ENCODE results near the gene CATSPERZ. TPM values are rescaled to one million over a fixed set of nuclear protein-coding genes. Genes with fewer than 3 reads are reported as not detected.

The CATSPERZ gene
- total RNA-seq, 2 donors from 2014 or later = 0.53 to 1.1 TPM

- Mint-ChIP-seq H3K4me1 (ENCODE audit: low read depth) (peaks cover 3% of the 10 kb centered on the region), H3K36me3 (ENCODE audit: insufficient read depth in 2 of 2) (peaks cover 2 to 5% of the 10 kb centered on the region in 2 donors), H3K27me3 (ENCODE audit: low read depth) (peaks cover 77% of the 10 kb centered on the region), H3K9me3 (no peaks in the 10 kb centered on the region), H3K4me3 (no peak overlapping the region), H3K27ac (no peak overlapping the region)
- no peak for DNase-seq
- ATAC-seq (replicated peaks in 1 of 2) = no peak
Measured at GRCh38 chr11:64294774-64295173, 5.4 kb upstream of the CATSPERZ start.

DNA sequence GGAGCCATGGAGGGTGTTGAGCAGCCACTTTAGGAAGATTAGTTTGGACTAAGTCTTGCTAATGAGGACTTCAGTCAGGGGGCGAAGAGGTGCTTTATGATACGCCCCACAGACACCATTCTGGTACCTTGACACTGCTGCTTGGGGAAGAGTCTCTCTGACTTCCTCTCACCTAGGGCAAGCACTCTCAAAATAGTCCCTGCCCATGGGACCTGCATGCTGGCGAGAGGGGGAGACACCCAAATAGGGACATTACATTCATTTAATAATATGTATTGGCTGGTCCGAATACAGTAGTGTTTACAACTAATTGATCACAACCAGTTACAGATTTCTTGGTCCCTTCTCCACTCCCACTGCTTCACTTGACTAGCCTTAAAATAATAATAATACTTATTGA lies 4.4 kb upstream of the CATSPERZ start:
- H3K9me3 Mint-ChIP-seq = no peaks in the 10 kb centered on the region
- peaks cover 11% of the 10 kb centered on the region for H3K4me1 Mint-ChIP-seq (ENCODE audit: low read depth)
- DNase-seq = no peak
- ATAC-seq (replicated peaks in 1 of 2) = no peak
- H3K27ac Mint-ChIP-seq = no peak overlapping the region
- H3K4me3 Mint-ChIP-seq = no peak overlapping the region
- peaks cover under 1 to 2% of the 10 kb centered on the region in 2 donors for H3K36me3 Mint-ChIP-seq (ENCODE audit: insufficient read depth in 2 of 2)
- peaks cover 79% of the 10 kb centered on the region for H3K27me3 Mint-ChIP-seq (ENCODE audit: low read depth)

- ATAC-seq (replicated peaks in 1 of 2) (no peak), DNase-seq (no peak)
- Mint-ChIP-seq H3K4me1 (ENCODE audit: low read depth) (peaks cover 14% of the 10 kb centered on the region), H3K36me3 (ENCODE audit: insufficient read depth in 2 of 2) (no peaks in the 10 kb centered on the region), H3K27ac (no peak overlapping the region), H3K4me3 (no peak overlapping the region), H3K27me3 (ENCODE audit: low read depth) (peaks cover 81% of the 10 kb centered on the region), H3K9me3 (no peaks in the 10 kb centered on the region)
Measured at GRCh38 chr11:64296236-64296635, 3.9 kb upstream of the CATSPERZ start.

DNA sequence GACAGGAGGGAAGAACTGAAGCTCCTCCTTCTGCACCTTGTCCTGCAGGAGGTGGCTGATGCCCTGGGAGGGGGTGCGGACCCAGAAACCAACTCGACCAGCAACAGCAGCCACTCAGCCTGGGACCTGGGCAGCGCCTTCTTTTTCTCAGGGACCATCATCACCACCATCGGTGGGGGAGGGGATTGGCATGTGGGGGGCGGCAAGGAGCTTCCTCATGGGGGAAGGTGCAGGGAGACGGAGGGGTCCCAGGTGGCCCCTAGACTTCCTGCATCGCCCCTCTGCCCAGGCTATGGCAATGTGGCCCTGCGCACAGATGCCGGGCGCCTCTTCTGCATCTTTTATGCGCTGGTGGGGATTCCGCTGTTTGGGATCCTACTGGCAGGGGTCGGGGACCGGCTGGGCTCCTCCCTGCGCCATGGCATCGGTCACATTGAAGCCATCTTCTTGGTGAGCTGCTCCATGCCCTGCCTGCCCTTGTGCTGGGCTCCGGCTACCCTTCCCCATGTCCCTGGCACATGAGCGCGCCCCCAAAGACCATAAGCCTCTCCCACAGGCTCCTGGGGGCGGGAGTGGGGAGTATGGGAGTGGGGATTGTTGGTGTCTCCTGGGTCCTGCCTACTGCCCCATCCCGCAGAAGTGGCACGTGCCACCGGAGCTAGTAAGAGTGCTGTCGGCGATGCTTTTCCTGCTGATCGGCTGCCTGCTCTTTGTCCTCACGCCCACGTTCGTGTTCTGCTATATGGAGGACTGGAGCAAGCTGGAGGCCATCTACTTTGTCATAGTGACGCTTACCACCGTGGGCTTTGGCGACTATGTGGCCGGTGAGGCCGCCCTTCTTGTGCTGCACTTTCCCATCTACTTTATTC lies 3.1 kb upstream of the CATSPERZ start:
- Mint-ChIP-seq H3K27ac (no peak overlapping the region), H3K4me1 (ENCODE audit: low read depth) (peaks cover 14% of the 10 kb centered on the region), H3K4me3 (no peak overlapping the region), H3K27me3 (ENCODE audit: low read depth) (peaks cover 89% of the 10 kb centered on the region), H3K36me3 (ENCODE audit: insufficient read depth in 2 of 2) (no peaks in the 10 kb centered on the region), H3K9me3 (no peaks in the 10 kb centered on the region)
- DNase-seq = no peak
- ATAC-seq (replicated peaks in 1 of 2) = no peak

- no peak for ATAC-seq (replicated peaks in 1 of 2)
- no peak overlapping the region for H3K27ac Mint-ChIP-seq
- no peak for DNase-seq
- H3K9me3 Mint-ChIP-seq = no peaks in the 10 kb centered on the region
- H3K36me3 Mint-ChIP-seq (ENCODE audit: insufficient read depth in 2 of 2) = no peaks in the 10 kb centered on the region
- no peak overlapping the region for H3K4me3 Mint-ChIP-seq
- peaks cover 14% of the 10 kb centered on the region for H3K4me1 Mint-ChIP-seq (ENCODE audit: low read depth)
- peaks cover 87% of the 10 kb centered on the region for H3K27me3 Mint-ChIP-seq (ENCODE audit: low read depth)
Measured at GRCh38 chr11:64297699-64298358, 2.3 kb upstream of the CATSPERZ start.

DNA sequence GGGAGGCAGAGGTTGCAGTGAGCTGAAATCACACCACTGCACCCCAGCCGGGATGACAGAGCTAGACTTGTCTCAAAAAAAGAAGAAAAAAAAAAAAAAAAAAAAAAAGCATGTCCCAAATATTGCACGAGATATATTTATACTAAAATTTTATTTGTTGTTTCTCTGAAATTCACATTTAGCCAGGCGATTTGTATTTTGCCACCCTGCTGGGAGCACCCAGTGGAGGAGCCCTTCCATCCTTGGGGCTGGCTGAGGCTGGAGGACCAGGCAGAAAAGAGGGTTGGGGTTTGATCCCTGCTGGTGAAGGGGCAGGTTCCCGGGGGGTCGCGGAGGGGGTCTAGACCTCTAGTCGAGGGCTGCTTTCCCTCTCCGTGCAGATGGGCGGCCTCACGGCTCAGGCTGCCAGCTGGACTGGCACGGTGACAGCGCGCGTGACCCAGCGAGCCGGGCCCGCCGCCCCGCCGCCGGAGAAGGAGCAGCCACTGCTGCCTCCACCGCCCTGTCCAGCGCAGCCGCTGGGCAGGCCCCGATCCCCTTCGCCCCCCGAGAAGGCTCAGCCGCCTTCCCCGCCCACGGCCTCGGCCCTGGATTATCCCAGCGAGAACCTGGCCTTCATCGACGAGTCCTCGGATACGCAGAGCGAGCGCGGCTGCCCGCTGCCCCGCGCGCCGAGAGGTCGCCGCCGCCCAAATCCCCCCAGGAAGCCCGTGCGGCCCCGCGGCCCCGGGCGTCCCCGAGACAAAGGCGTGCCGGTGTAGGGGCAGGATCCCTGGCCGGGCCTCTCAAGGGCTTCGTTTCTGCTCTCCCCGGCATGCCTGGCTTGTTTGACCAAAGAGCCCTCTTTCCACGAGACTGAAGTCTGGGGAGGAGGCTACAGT lies 952 bp upstream of the CATSPERZ start:
- H3K27me3 Mint-ChIP-seq (ENCODE audit: low read depth) = peaks cover 74% of the 10 kb centered on the region
- no peaks in the 10 kb centered on the region for H3K9me3 Mint-ChIP-seq
- no peak for ATAC-seq (replicated peaks in 1 of 2)
- H3K4me1 Mint-ChIP-seq (ENCODE audit: low read depth) = peaks cover 27% of the 10 kb centered on the region
- no peak for DNase-seq
- peak overlapping the region; percentile 84 to 85 for H3K4me3 Mint-ChIP-seq
- no peaks in the 10 kb centered on the region for H3K36me3 Mint-ChIP-seq (ENCODE audit: insufficient read depth in 2 of 2)
- no peak overlapping the region for H3K27ac Mint-ChIP-seq

DNA sequence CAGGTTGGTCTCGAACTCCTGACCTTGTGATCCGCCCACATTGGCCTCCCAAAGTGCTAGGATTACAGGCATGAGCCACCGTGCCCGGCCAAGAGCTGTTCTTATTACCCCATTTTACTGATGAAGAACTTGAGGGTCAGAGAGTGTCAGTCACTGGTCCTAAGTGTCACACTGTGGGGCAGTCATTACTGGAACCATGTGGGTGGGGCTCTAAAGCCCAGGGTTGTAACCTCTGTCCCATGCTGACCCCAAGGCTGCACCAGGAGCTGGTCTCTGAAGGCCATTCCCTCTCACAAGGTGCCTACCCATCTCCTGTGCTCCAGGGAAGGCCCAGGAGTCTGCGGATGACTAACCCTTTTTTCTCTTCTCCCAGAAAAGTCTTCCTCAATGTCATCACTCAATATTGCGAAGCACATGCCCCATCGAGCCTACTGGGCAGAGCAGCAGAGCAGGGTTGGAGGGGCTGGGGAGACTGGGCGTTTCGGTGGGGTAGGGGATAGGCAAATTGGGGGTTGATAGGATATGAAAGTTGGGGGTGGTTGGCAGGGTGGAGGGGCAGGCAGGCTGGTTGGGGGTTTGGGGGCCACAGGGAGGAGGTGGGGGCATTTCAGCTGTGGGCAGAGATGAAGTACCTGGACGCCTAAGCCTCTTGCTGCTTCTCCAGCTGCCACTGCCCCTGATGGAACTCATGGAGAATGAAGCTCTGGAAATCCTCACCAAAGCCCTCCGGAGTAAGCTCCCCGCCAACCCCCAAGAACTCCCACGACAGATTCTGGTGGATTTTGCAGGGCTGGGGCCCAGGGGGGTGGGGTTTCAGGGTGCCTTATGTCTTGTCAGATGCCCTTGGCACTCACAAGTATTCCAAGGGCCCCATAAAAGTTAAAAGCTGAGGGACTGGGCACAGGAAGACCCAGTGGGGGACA lies 3.2 kb downstream of the CATSPERZ start:
- H3K27ac Mint-ChIP-seq = no peak overlapping the region
- DNase-seq = no peak
- no peaks in the 10 kb centered on the region for H3K9me3 Mint-ChIP-seq
- H3K36me3 Mint-ChIP-seq (ENCODE audit: insufficient read depth in 2 of 2) = peaks cover 0 to 10% of the 10 kb centered on the region in 2 donors
- ATAC-seq (replicated peaks in 1 of 2) = no peak
- H3K27me3 Mint-ChIP-seq (ENCODE audit: low read depth) = peaks cover 32% of the 10 kb centered on the region
- H3K4me3 Mint-ChIP-seq = peak overlapping the region in 1 of 2 donors; percentile 95
- peaks cover 51% of the 10 kb centered on the region for H3K4me1 Mint-ChIP-seq (ENCODE audit: low read depth)

DNA sequence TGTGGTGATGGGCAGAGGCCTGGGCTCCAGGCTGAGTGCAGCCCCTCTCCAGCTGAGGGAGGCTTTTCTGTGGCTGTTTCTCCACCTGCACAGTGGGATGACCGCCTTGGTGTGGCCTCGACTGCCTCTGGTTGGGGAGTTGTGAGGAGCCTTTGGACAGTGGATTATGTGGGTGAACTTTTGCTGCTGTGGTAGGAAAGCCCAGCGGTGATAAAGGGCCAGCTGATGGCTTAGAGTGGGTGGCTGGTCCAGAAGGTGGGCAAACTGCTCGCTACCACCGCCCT lies 3.8 kb downstream of the CATSPERZ start:
- H3K36me3 Mint-ChIP-seq (ENCODE audit: insufficient read depth in 2 of 2) = peaks cover 0 to 10% of the 10 kb centered on the region in 2 donors
- no peaks in the 10 kb centered on the region for H3K9me3 Mint-ChIP-seq
- H3K27me3 Mint-ChIP-seq (ENCODE audit: low read depth) = peaks cover 26% of the 10 kb centered on the region
- ATAC-seq (replicated peaks in 1 of 2) = no peak
- H3K4me1 Mint-ChIP-seq (ENCODE audit: low read depth) = peaks cover 51% of the 10 kb centered on the region
- no peak for DNase-seq
- peak overlapping the region; percentile 95 to 98 for H3K4me3 Mint-ChIP-seq
- H3K27ac Mint-ChIP-seq = no peak overlapping the region

GRCh38 chr11:64304316-64305072 lies 4.3 kb downstream of the CATSPERZ start:
- H3K4me1 Mint-ChIP-seq (ENCODE audit: low read depth) = peaks cover 50% of the 10 kb centered on the region
- H3K9me3 Mint-ChIP-seq = no peaks in the 10 kb centered on the region
- peak overlapping the region; percentile 97 for H3K27ac Mint-ChIP-seq
- DNase-seq (peak; percentile 96 to 97), ATAC-seq (replicated peaks in 1 of 2) (peak; percentile 47)
- peaks cover 0 to 10% of the 10 kb centered on the region in 2 donors for H3K36me3 Mint-ChIP-seq (ENCODE audit: insufficient read depth in 2 of 2)
- peak overlapping the region; percentile 95 to 98 for H3K4me3 Mint-ChIP-seq
- peaks cover 23% of the 10 kb centered on the region for H3K27me3 Mint-ChIP-seq (ENCODE audit: low read depth)

- Mint-ChIP-seq H3K27me3 (ENCODE audit: low read depth) (peaks cover 19% of the 10 kb centered on the region), H3K36me3 (ENCODE audit: insufficient read depth in 2 of 2) (peaks cover 0 to 10% of the 10 kb centered on the region in 2 donors)
- DNase-seq = peak; percentile 100
Measured at GRCh38 chr11:64305075-64305690, 5.0 kb downstream of the CATSPERZ start, which contains the start of gene ESRRA. Gene ESRRA (plus strand): TSS chr11:64305524. CDS start chr11:64307180, 1,656 bp downstream.

More at GRCh38 chr11:64305075-64305690, 5.0 kb downstream of the CATSPERZ start, which contains the start of gene ESRRA:
- H3K9me3 Mint-ChIP-seq = no peaks in the 10 kb centered on the region
- H3K27ac Mint-ChIP-seq = peak within 1 kb of the TSS; percentile 97
- peak; percentile 77 to 79 for ATAC-seq (replicated peaks in 1 of 2)
- peaks cover 49% of the 10 kb centered on the region for H3K4me1 Mint-ChIP-seq (ENCODE audit: low read depth)
- peak within 1 kb of the TSS; percentile 98 to 100 for H3K4me3 Mint-ChIP-seq

Measured in activated T-cell treated with anti-CD3 and anti-CD28 coated beads, Interleukin-2, amount 50 U/mL, for 72 hours (primary cell).